K562 (cell line): ENCODE results near the gene EPHX1. TPM values are rescaled to one million over a fixed set of nuclear protein-coding genes. Genes with fewer than 3 reads are reported as not detected.

ENCODE experiments used
- BRD4 ChIP-seq: fragments of 200-600 bp; sonication (generic); IDR thresholded peaks from 2 replicates; pipeline ENCODE4 v1.6.1; 2017; ENCODE audit warnings: inconsistent platforms
- COPS2 ChIP-seq: fragments of 450-650 bp; conservative IDR thresholded peaks from 2 replicates; pipeline ENCODE4 v1.6.1; 2016; ENCODE audit warnings: mild to moderate bottlenecking, moderate library complexity
- IRF2 ChIP-seq: sonication (generic); formaldehyde crosslinking; IDR thresholded peaks from 2 replicates; pipeline ENCODE4 v1.8.1; 2022; ENCODE audit warnings: mild to moderate bottlenecking, missing genetic modification reagents
- KAT7 ChIP-seq: sonication (generic); formaldehyde crosslinking; IDR thresholded peaks from 2 replicates; pipeline ENCODE4 v1.8.0; 2022; ENCODE audit warnings: missing genetic modification reagents, mild to moderate bottlenecking, borderline replicate concordance
- NBN ChIP-seq: fragments of 450-650 bp; IDR thresholded peaks from 2 replicates; pipeline ENCODE4 v1.6.1; 2016; ENCODE audit warnings: low read depth, mild to moderate bottlenecking
- PHB2 ChIP-seq: fragments of 450-650 bp; IDR thresholded peaks from 2 replicates; pipeline ENCODE4 v1.6.1; 2017; ENCODE audit warnings: low read depth
- SMAD3 ChIP-seq: fragments of 450-650 bp; formaldehyde crosslinking; conservative IDR thresholded peaks from 2 replicates; pipeline ENCODE4 v1.4.0; 2020; ENCODE audit warnings: mild to moderate bottlenecking
- ZNF121 ChIP-seq: sonication (generic); formaldehyde crosslinking; conservative IDR thresholded peaks from 2 replicates; pipeline ENCODE4 v1.8.0; 2022; ENCODE audit warnings: missing genetic modification reagents
- ZNF253 ChIP-seq: fragments of 250-450 bp; sonication (Bioruptor Pico); conservative IDR thresholded peaks from 2 replicates; pipeline ENCODE4 v1.6.1; 2021; ENCODE audit warnings: mild to moderate bottlenecking
- ZNF311 ChIP-seq: fragments of 250-450 bp; sonication (Bioruptor Pico); IDR thresholded peaks from 2 replicates; pipeline ENCODE4 v1.4.0; 2020; ENCODE audit warnings: mild to moderate bottlenecking, moderate library complexity
- ZNF431 ChIP-seq: sonication (generic); formaldehyde crosslinking; IDR thresholded peaks from 2 replicates; pipeline ENCODE4 v1.8.0; 2022; ENCODE audit warnings: mild to moderate bottlenecking, missing genetic modification reagents
- polyA plus RNA-seq, 8 experiments: library from polyadenylated mRNA; depleted of rRNA in 4 of 8; stranded (reverse) in 5 of 8; unstranded in 3 of 8; fragments of >200 nt; fragmentation: Nextera tagmentation in 2 of 8; fragmentation: Illumina TruSeq in 1 of 8; extraction: Ambion mirVana in 2 of 8; extraction: Trizol in 1 of 8; gene quantifications; 2 replicates each; pipeline versions ENCODE4 v1.2.1 to v1.2.3, GENCODE V29; 2011 to 2014; ENCODE audit warnings: inconsistent platforms in 1 of 8, missing spikeins in 1 of 8
- total RNA-seq, 7 experiments: library from RNA; depleted of rRNA in 6 of 7; stranded (reverse); fragments of >200 nt in 6 of 7; fragmentation: Illumina TruSeq in 2 of 7; extraction: Trizol in 2 of 7; gene quantifications; 2 replicates each; pipeline versions ENCODE4 v1.2.1 to v1.2.3, GENCODE V29; 2011 to 2021; ENCODE audit warnings: low replicate concordance in 1 of 7
- TF ChIP-seq, protein P1 (sequence below): fragments of 450-650 bp; IDR thresholded peaks from 2 replicates; pipeline ENCODE4 v1.6.1; 2016; ENCODE audit warnings: mild to moderate bottlenecking
- TF ChIP-seq, protein P2 (sequence below): sonication (generic); formaldehyde crosslinking; IDR thresholded peaks from 2 replicates; pipeline ENCODE4 v1.4.0; 2020; ENCODE audit warnings: mild to moderate bottlenecking, missing genetic modification reagents
- TF ChIP-seq, protein P3 (sequence below), 2 experiments: fragments of 450-650 bp in 1 of 2; sonication (generic) in 1 of 2; formaldehyde crosslinking in 1 of 2; IDR thresholded peaks; 2 replicates each; pipeline versions ENCODE4 v1.7.1 to v1.9.0; 2016 to 2022; ENCODE audit warnings: inconsistent platforms in 1 of 2, mild to moderate bottlenecking in 1 of 2, missing genetic modification reagents in 1 of 2

The EPHX1 gene
- total and polyA plus RNA-seq, 9 of the 15 experiments (the other 6 are each of a cell fraction or from before 2014, with no cell fraction given), result 0.21 to 27.0 (median 6.7) TPM

DNA sequence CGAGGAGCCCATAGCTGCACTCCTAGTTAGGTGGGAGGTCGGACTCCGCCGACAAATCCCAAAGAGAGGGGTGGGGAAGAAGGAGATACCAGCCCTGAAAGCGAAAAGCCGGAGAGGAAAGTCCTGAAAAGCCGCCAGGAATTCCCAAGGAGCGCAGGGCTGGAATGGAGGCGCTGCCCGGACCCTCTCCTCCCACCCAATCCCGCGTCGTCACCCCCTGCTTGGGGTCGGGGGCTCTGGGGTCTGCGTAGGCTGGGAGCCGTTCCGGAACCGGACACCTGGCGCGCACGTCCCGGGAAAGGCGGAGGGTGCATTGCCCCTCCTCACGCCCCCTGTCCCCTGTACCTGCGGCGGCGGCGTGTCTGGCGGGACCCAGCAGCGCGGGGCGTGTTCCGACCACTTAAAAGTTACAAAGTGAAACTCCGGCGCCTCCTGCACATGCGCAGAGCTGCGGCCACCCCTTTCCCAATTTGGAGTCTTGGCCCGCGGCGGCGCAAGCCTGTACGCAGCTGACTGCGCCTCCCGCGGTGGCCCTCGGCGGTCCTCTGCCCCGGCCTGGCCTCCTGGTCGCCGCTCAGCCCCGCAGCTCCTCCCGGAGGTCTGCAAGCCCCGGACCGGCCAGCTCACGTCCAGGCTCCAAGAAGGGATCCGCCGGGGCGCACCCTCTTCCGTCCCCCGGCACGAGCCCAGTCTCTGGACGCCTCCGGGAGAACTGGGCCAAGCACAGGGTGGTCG is 72.2 kb downstream of the EPHX1 start, which contains the start of gene TMEM63A (continued):
- TF ChIP-seq, protein P1, sequence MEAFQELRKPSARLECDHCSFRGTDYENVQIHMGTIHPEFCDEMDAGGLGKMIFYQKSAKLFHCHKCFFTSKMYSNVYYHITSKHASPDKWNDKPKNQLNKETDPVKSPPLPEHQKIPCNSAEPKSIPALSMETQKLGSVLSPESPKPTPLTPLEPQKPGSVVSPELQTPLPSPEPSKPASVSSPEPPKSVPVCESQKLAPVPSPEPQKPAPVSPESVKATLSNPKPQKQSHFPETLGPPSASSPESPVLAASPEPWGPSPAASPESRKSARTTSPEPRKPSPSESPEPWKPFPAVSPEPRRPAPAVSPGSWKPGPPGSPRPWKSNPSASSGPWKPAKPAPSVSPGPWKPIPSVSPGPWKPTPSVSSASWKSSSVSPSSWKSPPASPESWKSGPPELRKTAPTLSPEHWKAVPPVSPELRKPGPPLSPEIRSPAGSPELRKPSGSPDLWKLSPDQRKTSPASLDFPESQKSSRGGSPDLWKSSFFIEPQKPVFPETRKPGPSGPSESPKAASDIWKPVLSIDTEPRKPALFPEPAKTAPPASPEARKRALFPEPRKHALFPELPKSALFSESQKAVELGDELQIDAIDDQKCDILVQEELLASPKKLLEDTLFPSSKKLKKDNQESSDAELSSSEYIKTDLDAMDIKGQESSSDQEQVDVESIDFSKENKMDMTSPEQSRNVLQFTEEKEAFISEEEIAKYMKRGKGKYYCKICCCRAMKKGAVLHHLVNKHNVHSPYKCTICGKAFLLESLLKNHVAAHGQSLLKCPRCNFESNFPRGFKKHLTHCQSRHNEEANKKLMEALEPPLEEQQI, result no peak
- no peak for TF ChIP-seq ZNF253 (CRISPR knock-in tag)
- no peak for TF ChIP-seq ZNF121 (CRISPR knock-in tag)
- TF ChIP-seq, protein P2, sequence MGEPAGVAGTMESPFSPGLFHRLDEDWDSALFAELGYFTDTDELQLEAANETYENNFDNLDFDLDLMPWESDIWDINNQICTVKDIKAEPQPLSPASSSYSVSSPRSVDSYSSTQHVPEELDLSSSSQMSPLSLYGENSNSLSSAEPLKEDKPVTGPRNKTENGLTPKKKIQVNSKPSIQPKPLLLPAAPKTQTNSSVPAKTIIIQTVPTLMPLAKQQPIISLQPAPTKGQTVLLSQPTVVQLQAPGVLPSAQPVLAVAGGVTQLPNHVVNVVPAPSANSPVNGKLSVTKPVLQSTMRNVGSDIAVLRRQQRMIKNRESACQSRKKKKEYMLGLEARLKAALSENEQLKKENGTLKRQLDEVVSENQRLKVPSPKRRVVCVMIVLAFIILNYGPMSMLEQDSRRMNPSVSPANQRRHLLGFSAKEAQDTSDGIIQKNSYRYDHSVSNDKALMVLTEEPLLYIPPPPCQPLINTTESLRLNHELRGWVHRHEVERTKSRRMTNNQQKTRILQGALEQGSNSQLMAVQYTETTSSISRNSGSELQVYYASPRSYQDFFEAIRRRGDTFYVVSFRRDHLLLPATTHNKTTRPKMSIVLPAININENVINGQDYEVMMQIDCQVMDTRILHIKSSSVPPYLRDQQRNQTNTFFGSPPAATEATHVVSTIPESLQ (CRISPR knock-in tag), result 0 out of 2 replicates have a peak, but pooled peaks have one; percentile 18
- peak; percentile 64; the same call in 1 of the 2 replicates for TF ChIP-seq BRD4
- no peak for TF ChIP-seq ZNF311
- no peak for TF ChIP-seq COPS2
- TF ChIP-seq IRF2 (CRISPR knock-in tag), result peak; percentile 84; the same call in 1 of the 2 replicates
- TF ChIP-seq NBN, result peak; percentile 79; the same call in 1 of the 2 replicates
- no peak for TF ChIP-seq ZNF431
- TF ChIP-seq KAT7, result peak; percentile 97
- TF ChIP-seq PHB2, result no peak
- no peak for TF ChIP-seq SMAD3 (CRISPR knock-in tag)
- TF ChIP-seq, protein P3, sequence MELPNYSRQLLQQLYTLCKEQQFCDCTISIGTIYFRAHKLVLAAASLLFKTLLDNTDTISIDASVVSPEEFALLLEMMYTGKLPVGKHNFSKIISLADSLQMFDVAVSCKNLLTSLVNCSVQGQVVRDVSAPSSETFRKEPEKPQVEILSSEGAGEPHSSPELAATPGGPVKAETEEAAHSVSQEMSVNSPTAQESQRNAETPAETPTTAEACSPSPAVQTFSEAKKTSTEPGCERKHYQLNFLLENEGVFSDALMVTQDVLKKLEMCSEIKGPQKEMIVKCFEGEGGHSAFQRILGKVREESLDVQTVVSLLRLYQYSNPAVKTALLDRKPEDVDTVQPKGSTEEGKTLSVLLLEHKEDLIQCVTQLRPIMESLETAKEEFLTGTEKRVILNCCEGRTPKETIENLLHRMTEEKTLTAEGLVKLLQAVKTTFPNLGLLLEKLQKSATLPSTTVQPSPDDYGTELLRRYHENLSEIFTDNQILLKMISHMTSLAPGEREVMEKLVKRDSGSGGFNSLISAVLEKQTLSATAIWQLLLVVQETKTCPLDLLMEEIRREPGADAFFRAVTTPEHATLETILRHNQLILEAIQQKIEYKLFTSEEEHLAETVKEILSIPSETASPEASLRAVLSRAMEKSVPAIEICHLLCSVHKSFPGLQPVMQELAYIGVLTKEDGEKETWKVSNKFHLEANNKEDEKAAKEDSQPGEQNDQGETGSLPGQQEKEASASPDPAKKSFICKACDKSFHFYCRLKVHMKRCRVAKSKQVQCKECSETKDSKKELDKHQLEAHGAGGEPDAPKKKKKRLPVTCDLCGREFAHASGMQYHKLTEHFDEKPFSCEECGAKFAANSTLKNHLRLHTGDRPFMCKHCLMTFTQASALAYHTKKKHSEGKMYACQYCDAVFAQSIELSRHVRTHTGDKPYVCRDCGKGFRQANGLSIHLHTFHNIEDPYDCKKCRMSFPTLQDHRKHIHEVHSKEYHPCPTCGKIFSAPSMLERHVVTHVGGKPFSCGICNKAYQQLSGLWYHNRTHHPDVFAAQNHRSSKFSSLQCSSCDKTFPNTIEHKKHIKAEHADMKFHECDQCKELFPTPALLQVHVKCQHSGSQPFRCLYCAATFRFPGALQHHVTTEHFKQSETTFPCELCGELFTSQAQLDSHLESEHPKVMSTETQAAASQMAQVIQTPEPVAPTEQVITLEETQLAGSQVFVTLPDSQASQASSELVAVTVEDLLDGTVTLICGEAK (IDR thresholded peaks at IDR 0.05), result peak; percentile 6; the same call in 1 of the 2 replicates
- TF ChIP-seq, protein P3 (CRISPR knock-in tag; IDR thresholded peaks at IDR 0.05), result no peak
